HG03342 (cell line): ENCODE results near the gene CYFIP2.
"Not testable (repeated sequence)": the region's sequence is repeated elsewhere in the genome, so short reads cannot be mapped to it uniquely, and the experiment has no call there.

Experiments used
- ATAC-seq: cut with Tn5 transposase; IDR thresholded peaks from one replicate; pipeline ENCODE4 v1.9.1; 2021; ENCODE audit warnings: mild to moderate bottlenecking, moderate library complexity; ENCODE audit not compliant: unreplicated experiment

CYFIP2 gene

GRCh38 chr5:157265714-157266285 is at the start of gene CYFIP2:
Gene CYFIP2 (plus strand): TSS chr5:157266123. CDS start chr5:157285362, 19,239 bp downstream.
- ATAC-seq = peak; percentile 89

GRCh38 chr5:157216391-157217142 is 49.4 kb upstream of the CYFIP2 start:
- ATAC-seq = no peak

GRCh38 chr5:157217289-157218024 is 48.5 kb upstream of the CYFIP2 start:
- no peak for ATAC-seq

GRCh38 chr5:157219491-157220271 is 46.2 kb upstream of the CYFIP2 start:
- ATAC-seq = peak; percentile 62

GRCh38 chr5:157221959-157222358 is 44.0 kb upstream of the CYFIP2 start:
- ATAC-seq = no peak

GRCh38 chr5:157222506-157223230 is 43.3 kb upstream of the CYFIP2 start:
- no peak for ATAC-seq

GRCh38 chr5:157225469-157226422 is 40.2 kb upstream of the CYFIP2 start:
- no peak for ATAC-seq

GRCh38 chr5:157230610-157231009 is 35.3 kb upstream of the CYFIP2 start:
- no peak for ATAC-seq

GRCh38 chr5:157232706-157233105 is 33.2 kb upstream of the CYFIP2 start:
- ATAC-seq = no peak

- ATAC-seq = no peak
Measured at GRCh38 chr5:157233515-157233914, 32.4 kb upstream of the CYFIP2 start.

GRCh38 chr5:157236423-157236822 is 29.5 kb upstream of the CYFIP2 start:
- ATAC-seq = no peak

GRCh38 chr5:157241483-157241882 is 24.4 kb upstream of the CYFIP2 start:
- ATAC-seq = no peak

- ATAC-seq = not testable (repeated sequence)
Measured at GRCh38 chr5:157244704-157245103, 21.2 kb upstream of the CYFIP2 start.

- ATAC-seq = no peak
Measured at GRCh38 chr5:157245476-157245875, 20.4 kb upstream of the CYFIP2 start.

- ATAC-seq = no peak
Measured at GRCh38 chr5:157245886-157246285, 20.0 kb upstream of the CYFIP2 start.

- no peak for ATAC-seq
Measured at GRCh38 chr5:157247267-157247666, 18.7 kb upstream of the CYFIP2 start.

GRCh38 chr5:157248821-157249470 is 17.0 kb upstream of the CYFIP2 start:
- ATAC-seq = no peak

GRCh38 chr5:157252711-157253465 is 13.0 kb upstream of the CYFIP2 start:
- peak; percentile 94 for ATAC-seq
